ENCODE results near the gene PAM. TPM values are rescaled to one million over a fixed set of nuclear protein-coding genes. Genes with fewer than 3 reads are reported as not detected.

Gene PAM
- total RNA-seq, 2 donors from 2014 or later = 32.9 to 38.2 TPM

DNA sequence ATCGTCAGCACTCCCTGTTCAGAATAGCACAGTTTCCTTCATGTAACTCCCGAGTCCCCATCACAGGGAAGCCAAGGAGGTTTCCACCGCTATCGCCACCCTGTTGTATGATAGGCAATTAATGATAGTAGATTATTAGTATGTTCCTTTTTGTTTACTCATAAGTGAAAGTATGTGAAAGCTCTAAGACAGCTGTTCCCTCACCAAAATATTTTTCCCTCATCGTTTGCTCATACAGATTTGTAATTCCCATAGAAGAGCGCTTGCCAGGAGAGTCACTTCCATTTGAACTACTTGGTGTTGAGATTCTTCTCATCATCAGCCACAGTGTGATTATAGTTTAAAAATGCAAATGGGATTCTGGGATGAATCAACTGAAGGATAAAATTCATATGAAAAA is 140.9 kb downstream of the PAM start:
- Histone ChIP-seq H3K27ac (ENCODE audit: low read depth, low read length) (no peak overlapping the region), H3K36me3 (ENCODE audit: control insufficient read depth, insufficient read depth, low read length) (no peaks in the 10 kb centered on the region), H3K4me1 (ENCODE audit: control insufficient read depth, insufficient read depth, low read length) (no peaks in the 10 kb centered on the region), H3K9ac (ENCODE audit: extremely low read depth, low read length, poor library complexity, severe bottlenecking) (no peak overlapping the region), H3K9me3 (ENCODE audit: control insufficient read depth, low read length) (no peaks in the 10 kb centered on the region), H3K4me3 (ENCODE audit: low read length) (no peak overlapping the region), H3K27me3 (ENCODE audit: control insufficient read depth, insufficient read depth, low read length, poor library complexity, severe bottlenecking) (no peaks in the 10 kb centered on the region)
- TF ChIP-seq, protein P1, sequence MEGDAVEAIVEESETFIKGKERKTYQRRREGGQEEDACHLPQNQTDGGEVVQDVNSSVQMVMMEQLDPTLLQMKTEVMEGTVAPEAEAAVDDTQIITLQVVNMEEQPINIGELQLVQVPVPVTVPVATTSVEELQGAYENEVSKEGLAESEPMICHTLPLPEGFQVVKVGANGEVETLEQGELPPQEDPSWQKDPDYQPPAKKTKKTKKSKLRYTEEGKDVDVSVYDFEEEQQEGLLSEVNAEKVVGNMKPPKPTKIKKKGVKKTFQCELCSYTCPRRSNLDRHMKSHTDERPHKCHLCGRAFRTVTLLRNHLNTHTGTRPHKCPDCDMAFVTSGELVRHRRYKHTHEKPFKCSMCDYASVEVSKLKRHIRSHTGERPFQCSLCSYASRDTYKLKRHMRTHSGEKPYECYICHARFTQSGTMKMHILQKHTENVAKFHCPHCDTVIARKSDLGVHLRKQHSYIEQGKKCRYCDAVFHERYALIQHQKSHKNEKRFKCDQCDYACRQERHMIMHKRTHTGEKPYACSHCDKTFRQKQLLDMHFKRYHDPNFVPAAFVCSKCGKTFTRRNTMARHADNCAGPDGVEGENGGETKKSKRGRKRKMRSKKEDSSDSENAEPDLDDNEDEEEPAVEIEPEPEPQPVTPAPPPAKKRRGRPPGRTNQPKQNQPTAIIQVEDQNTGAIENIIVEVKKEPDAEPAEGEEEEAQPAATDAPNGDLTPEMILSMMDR (conservative IDR thresholded peaks at IDR 0.05) = no peak
- Mint-ChIP-seq H3K27me3 (ENCODE audit: insufficient read depth) (no peaks in the 10 kb centered on the region), H3K27ac (no peak overlapping the region), H3K9me3 (no peaks in the 10 kb centered on the region), H3K4me1 (no peaks in the 10 kb centered on the region), H3K36me3 (ENCODE audit: low read depth) (no peaks in the 10 kb centered on the region), H3K4me3 (no peak overlapping the region)
- WGBS, 2 experiments (ENCODE audit: insufficient coverage in 1 of 2, insufficient read length in 1 of 2) = 91 to 93% methylated on average over 4 to 6 of the region's 6 CpGs
- DNase-seq = no peak

- Histone ChIP-seq H3K27ac (ENCODE audit: low read depth, low read length) (no peak overlapping the region), H3K9me3 (ENCODE audit: control insufficient read depth, low read length) (no peaks in the 10 kb centered on the region), H3K36me3 (ENCODE audit: control insufficient read depth, insufficient read depth, low read length) (no peaks in the 10 kb centered on the region), H3K4me3 (ENCODE audit: low read length) (no peak overlapping the region), H3K9ac (ENCODE audit: extremely low read depth, low read length, poor library complexity, severe bottlenecking) (no peak overlapping the region), H3K27me3 (ENCODE audit: control insufficient read depth, insufficient read depth, low read length, poor library complexity, severe bottlenecking) (no peaks in the 10 kb centered on the region), H3K4me1 (ENCODE audit: control insufficient read depth, insufficient read depth, low read length) (peaks cover 3% of the 10 kb centered on the region)
- Mint-ChIP-seq H3K4me3 (no peak overlapping the region), H3K9me3 (peaks cover 1% of the 10 kb centered on the region), H3K4me1 (peaks cover 5% of the 10 kb centered on the region), H3K27ac (no peak overlapping the region), H3K36me3 (ENCODE audit: low read depth) (no peaks in the 10 kb centered on the region), H3K27me3 (ENCODE audit: insufficient read depth) (no peaks in the 10 kb centered on the region)
- 93 to 100% methylated on average over 1 to 3 of the region's 3 CpGs for WGBS, 2 experiments (ENCODE audit: insufficient coverage in 1 of 2, insufficient read length in 1 of 2)
- DNase-seq = no peak
- TF ChIP-seq, protein P1 (conservative IDR thresholded peaks at IDR 0.05) = no peak
Observed at GRCh38 chr5:102901424-102902134, 146.5 kb downstream of the PAM start.

GRCh38 chr5:102902135-102902448 is 147.0 kb downstream of the PAM start:
- peaks cover 4% of the 10 kb centered on the region for H3K9me3 Mint-ChIP-seq
- Histone ChIP-seq H3K4me3 (ENCODE audit: low read length) (no peak overlapping the region), H3K9me3 (ENCODE audit: control insufficient read depth, low read length) (no peaks in the 10 kb centered on the region), H3K36me3 (ENCODE audit: control insufficient read depth, insufficient read depth, low read length) (no peaks in the 10 kb centered on the region), H3K27me3 (ENCODE audit: control insufficient read depth, insufficient read depth, low read length, poor library complexity, severe bottlenecking) (no peaks in the 10 kb centered on the region), H3K4me1 (ENCODE audit: control insufficient read depth, insufficient read depth, low read length) (peaks cover 3% of the 10 kb centered on the region), H3K9ac (ENCODE audit: extremely low read depth, low read length, poor library complexity, severe bottlenecking) (no peak overlapping the region), H3K27ac (ENCODE audit: low read depth, low read length) (no peak overlapping the region)
- H3K4me3 Mint-ChIP-seq = no peak overlapping the region
- TF ChIP-seq, protein P1 (conservative IDR thresholded peaks at IDR 0.05) = no peak
- no peaks in the 10 kb centered on the region for H3K27me3 Mint-ChIP-seq (ENCODE audit: insufficient read depth)
- H3K36me3 Mint-ChIP-seq (ENCODE audit: low read depth) = no peaks in the 10 kb centered on the region
- no peak for DNase-seq
- peaks cover 5% of the 10 kb centered on the region for H3K4me1 Mint-ChIP-seq
- no peak overlapping the region for H3K27ac Mint-ChIP-seq
